Measurements from ENCODE around the gene SAMD11. TPM values are rescaled to one million over a fixed set of nuclear protein-coding genes. Genes with fewer than 3 reads are reported as not detected.

Gene SAMD11
- total RNA-seq, 2 donors from 2014 or later: not detected

GRCh38 chr1:966704-967300 lies 43.1 kb downstream of the SAMD11 start:
- ATAC-seq (peak; percentile 92 to 94), DNase-seq (ENCODE audit: low spot score) (peak; percentile 85)
- no peaks in the 10 kb centered on the region for H3K36me3 Mint-ChIP-seq
- no peak overlapping the region for H3K27ac Mint-ChIP-seq
- H3K9me3 Mint-ChIP-seq: no peaks in the 10 kb centered on the region
- peaks cover 9 to 12% of the 10 kb centered on the region in 2 donors for H3K27me3 Mint-ChIP-seq
- H3K4me1 Mint-ChIP-seq (ENCODE audit: low read depth in 2 of 2): peaks cover 0 to 4% of the 10 kb centered on the region in 2 donors
- H3K4me3 Mint-ChIP-seq: peak overlapping the region; percentile 63

DNA sequence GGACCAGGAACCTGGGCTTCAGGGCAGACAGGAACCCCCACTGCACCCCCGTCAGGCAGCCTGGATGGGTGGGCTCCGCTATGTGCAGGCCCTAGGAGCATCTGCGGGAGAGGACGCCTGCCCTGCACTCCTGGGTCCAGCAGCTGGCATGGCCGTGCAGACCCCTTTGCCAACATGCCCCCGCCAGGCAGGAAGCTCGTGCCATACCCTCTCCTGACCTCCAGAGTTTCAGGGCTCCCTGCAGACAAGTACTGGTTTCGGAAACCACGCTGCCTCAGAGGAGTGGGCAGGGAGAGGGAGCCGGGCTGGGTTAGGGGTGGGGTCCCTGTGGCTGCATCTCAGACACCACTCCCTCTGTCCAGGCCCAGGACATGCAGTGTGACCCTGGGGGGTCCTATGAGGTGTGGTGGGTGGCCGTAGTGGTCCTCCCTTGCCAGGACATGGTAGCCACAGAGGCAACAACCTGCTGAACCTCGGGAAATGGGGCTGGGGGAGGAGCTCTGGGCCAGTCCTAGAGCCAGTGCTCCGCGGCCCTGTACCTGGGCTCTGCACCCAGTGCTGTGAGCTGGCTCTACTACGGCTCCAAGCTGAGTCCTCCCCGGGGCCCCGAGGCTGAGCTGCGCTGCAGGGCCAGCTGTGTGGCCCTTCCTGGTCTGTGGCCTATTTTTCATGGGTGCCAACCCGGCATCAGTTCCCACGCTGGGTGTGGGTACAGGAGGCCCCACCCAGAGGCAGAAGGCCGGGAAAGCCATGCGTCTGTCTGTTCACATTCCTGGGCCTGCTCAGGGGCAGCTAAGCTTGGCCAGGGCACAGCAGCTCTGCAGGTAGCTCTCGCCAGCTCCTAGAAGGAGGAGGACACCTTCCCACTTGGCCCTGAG lies 44.0 kb downstream of the SAMD11 start:
- no peak overlapping the region for H3K4me3 Mint-ChIP-seq

GRCh38 chr1:969260-969855 lies 45.6 kb downstream of the SAMD11 start:
- H3K4me3 Mint-ChIP-seq: no peak overlapping the region
- DNase-seq (ENCODE audit: low spot score) (no peak), ATAC-seq (no peak)
- H3K27me3 Mint-ChIP-seq: peaks cover 9 to 12% of the 10 kb centered on the region in 2 donors
- no peak overlapping the region for H3K27ac Mint-ChIP-seq
- no peaks in the 10 kb centered on the region for H3K36me3 Mint-ChIP-seq
- H3K9me3 Mint-ChIP-seq: no peaks in the 10 kb centered on the region
- H3K4me1 Mint-ChIP-seq (ENCODE audit: low read depth in 2 of 2): peaks cover 0 to 4% of the 10 kb centered on the region in 2 donors

More for the DNA sequence above, 44.0 kb downstream of the SAMD11 start:
- no peaks in the 10 kb centered on the region for H3K9me3 Mint-ChIP-seq
- H3K36me3 Mint-ChIP-seq: no peaks in the 10 kb centered on the region
- ATAC-seq (no peak), DNase-seq (ENCODE audit: low spot score) (no peak)
- H3K4me1 Mint-ChIP-seq (ENCODE audit: low read depth in 2 of 2): peaks cover 0 to 4% of the 10 kb centered on the region in 2 donors
- no peak overlapping the region for H3K27ac Mint-ChIP-seq
- peaks cover 9 to 12% of the 10 kb centered on the region in 2 donors for H3K27me3 Mint-ChIP-seq

- peaks cover 15 to 20% of the 10 kb centered on the region in 2 donors for H3K27me3 Mint-ChIP-seq
Observed at GRCh38 chr1:970242-970972, 46.7 kb downstream of the SAMD11 start.

DNA sequence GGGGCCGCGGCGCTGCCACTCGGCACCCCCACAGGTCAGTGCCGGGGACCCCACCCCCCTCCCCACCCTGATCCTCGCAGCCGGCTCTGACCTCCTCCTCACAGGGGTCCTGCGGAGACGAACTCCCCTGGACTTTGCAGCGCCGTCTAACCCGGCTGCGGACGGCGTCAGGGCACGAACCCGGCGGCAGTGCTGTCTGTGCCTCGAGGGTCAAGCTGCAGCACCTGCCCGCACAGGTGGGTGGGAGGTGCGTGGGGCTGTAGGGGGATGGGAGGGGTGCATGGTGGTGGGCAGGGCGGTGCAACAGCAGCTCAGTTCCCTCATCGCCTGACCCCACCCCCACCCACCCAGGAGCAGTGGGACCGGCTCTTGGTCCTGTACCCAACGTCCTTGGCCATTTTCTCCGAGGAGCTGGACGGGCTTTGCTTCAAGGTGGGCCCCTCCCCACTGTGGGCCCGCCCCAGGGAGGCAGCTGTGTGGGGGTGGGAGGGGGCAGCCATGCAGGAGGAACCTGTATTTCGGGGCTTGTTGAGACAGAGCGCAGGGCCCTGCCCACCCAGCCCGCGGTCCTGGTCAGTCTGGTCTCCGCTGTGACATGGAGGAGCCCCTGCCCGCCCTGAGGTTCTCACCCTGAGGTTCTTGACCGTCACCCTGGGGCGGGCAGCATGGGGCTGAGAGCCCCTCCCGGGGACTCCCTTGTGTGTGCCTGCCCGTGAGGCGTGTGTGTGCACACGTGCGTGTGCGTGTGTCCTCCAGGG lies 47.4 kb downstream of the SAMD11 start:
- ATAC-seq: no peak
- no peak for DNase-seq (ENCODE audit: low spot score)
- Mint-ChIP-seq H3K4me1 (ENCODE audit: low read depth in 2 of 2) (peaks cover 0 to 8% of the 10 kb centered on the region in 2 donors), H3K9me3 (no peaks in the 10 kb centered on the region), H3K27me3 (peaks cover 19 to 20% of the 10 kb centered on the region in 2 donors), H3K4me3 (no peak overlapping the region), H3K36me3 (no peaks in the 10 kb centered on the region), H3K27ac (no peak overlapping the region)

More at GRCh38 chr1:970242-970972, 46.7 kb downstream of the SAMD11 start:
- Mint-ChIP-seq H3K36me3 (no peaks in the 10 kb centered on the region), H3K4me1 (ENCODE audit: low read depth in 2 of 2) (peaks cover 0 to 4% of the 10 kb centered on the region in 2 donors), H3K4me3 (no peak overlapping the region), H3K27ac (no peak overlapping the region), H3K9me3 (no peaks in the 10 kb centered on the region)
- no peak for DNase-seq (ENCODE audit: low spot score)
- no peak for ATAC-seq

DNA sequence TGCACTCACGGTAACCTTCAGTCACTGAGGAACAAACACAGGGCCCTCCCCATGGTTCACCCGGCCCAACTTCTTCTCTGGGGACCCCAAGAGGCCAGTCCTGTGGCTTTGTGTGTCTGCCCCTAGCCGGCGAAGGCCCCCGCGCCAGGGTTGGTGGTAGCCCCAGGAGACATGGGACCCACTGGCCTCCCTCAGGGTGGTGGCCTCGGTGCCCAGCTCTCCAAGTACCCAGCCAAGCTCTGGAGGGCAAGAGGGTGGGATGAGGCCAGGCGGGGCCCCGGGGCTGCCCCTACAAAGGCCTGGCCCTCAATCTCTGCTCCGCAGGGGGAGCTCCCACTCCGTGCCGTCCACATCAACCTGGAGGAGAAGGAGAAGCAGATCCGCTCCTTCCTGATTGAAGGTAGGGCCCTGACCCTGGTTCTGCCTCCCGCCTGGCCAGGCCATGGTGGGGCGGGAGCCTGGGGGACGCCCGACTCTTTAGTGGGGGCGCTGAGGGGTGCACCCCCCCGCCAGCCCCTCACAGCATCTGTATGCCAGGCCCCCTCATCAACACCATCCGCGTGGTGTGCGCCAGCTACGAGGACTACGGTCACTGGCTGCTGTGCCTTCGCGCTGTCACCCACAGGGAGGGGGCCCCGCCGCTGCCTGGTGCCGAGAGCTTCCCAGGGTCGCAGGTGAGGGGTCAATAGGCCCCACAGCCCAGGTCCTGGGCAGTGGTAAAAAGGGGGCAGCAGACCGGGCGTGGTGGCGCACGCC lies 48.2 kb downstream of the SAMD11 start:
- DNase-seq (ENCODE audit: low spot score) (no peak), ATAC-seq (no peak)
- Mint-ChIP-seq H3K27me3 (peaks cover 19 to 20% of the 10 kb centered on the region in 2 donors), H3K9me3 (no peaks in the 10 kb centered on the region), H3K4me3 (no peak overlapping the region), H3K27ac (no peak overlapping the region), H3K4me1 (ENCODE audit: low read depth in 2 of 2) (peaks cover 0 to 8% of the 10 kb centered on the region in 2 donors), H3K36me3 (no peaks in the 10 kb centered on the region)

- no peak overlapping the region for H3K27ac Mint-ChIP-seq
- DNase-seq (ENCODE audit: low spot score): no peak
Observed at GRCh38 chr1:972726-973458, 49.2 kb downstream of the SAMD11 start.

GRCh38 chr1:973459-974292 lies 50.0 kb downstream of the SAMD11 start:
- no peak overlapping the region for H3K4me3 Mint-ChIP-seq
- DNase-seq (ENCODE audit: low spot score): no peak
- no peaks in the 10 kb centered on the region for H3K9me3 Mint-ChIP-seq
- H3K27me3 Mint-ChIP-seq: peaks cover 14% of the 10 kb centered on the region in 2 donors
- no peaks in the 10 kb centered on the region for H3K36me3 Mint-ChIP-seq
- H3K27ac Mint-ChIP-seq: no peak overlapping the region
- H3K4me1 Mint-ChIP-seq (ENCODE audit: low read depth in 2 of 2): peaks cover 0 to 5% of the 10 kb centered on the region in 2 donors
- ATAC-seq: no peak

More at GRCh38 chr1:972726-973458, 49.2 kb downstream of the SAMD11 start:
- Mint-ChIP-seq H3K9me3 (no peaks in the 10 kb centered on the region), H3K36me3 (no peaks in the 10 kb centered on the region), H3K27me3 (peaks cover 19 to 20% of the 10 kb centered on the region in 2 donors), H3K4me1 (ENCODE audit: low read depth in 2 of 2) (peaks cover 0 to 8% of the 10 kb centered on the region in 2 donors), H3K4me3 (no peak overlapping the region)
- ATAC-seq: no peak

DNA sequence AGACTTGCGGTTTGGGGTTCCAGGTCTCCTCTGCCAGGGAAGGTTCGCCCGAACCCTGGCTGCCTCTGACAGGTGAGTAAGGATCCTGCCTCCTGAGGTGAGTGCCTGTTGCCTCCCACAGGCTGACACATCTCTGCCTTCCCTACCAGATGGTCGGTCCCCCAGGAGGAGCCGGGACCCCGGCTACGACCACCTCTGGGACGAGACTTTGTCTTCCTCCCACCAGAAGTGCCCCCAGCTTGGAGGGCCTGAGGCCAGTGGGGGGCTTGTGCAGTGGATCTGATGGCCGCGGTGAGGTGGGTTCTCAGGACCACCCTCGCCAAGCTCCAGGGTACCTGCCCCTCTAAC lies 50.5 kb downstream of the SAMD11 start:
- H3K4me3 Mint-ChIP-seq: no peak overlapping the region
- no peak overlapping the region for H3K27ac Mint-ChIP-seq
- peaks cover 13 to 14% of the 10 kb centered on the region in 2 donors for H3K27me3 Mint-ChIP-seq
- no peaks in the 10 kb centered on the region for H3K36me3 Mint-ChIP-seq
- H3K4me1 Mint-ChIP-seq (ENCODE audit: low read depth in 2 of 2): peaks cover 0 to 5% of the 10 kb centered on the region in 2 donors
- no peaks in the 10 kb centered on the region for H3K9me3 Mint-ChIP-seq
- ATAC-seq (no peak), DNase-seq (ENCODE audit: low spot score) (no peak)

- peaks cover 0 to 5% of the 10 kb centered on the region in 2 donors for H3K4me1 Mint-ChIP-seq (ENCODE audit: low read depth in 2 of 2)
- DNase-seq (ENCODE audit: low spot score) (no peak), ATAC-seq (no peak)
Observed at GRCh38 chr1:974687-975328, 51.1 kb downstream of the SAMD11 start.

DNA sequence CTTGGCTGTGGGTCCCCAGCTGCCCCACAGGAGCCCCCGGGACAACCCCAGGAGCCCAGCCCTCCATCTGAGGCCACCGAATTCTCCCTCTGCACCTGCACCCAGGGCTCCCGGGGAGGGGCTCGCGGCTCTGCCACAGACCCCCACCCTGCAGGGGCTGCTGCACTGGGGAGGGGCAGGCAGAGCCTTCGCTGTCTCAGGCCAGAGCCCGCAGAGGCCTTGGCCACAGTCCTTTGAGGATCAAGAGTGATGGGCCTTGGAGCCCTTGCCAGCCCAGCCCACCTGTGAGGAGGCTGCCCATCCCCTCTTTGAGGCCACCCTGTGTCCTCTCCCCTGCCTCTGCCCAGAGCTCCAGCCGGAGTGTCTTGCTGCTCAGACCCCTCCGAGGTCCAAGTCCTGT lies 51.6 kb downstream of the SAMD11 start:
- peaks cover 0 to 5% of the 10 kb centered on the region in 2 donors for H3K4me1 Mint-ChIP-seq (ENCODE audit: low read depth in 2 of 2)
- no peak overlapping the region for H3K4me3 Mint-ChIP-seq
- peaks cover 8 to 12% of the 10 kb centered on the region in 2 donors for H3K27me3 Mint-ChIP-seq
- H3K9me3 Mint-ChIP-seq: no peaks in the 10 kb centered on the region
- no peaks in the 10 kb centered on the region for H3K36me3 Mint-ChIP-seq
- H3K27ac Mint-ChIP-seq: peak overlapping the region in 1 of 2 donors; percentile 16
- ATAC-seq: no peak
- no peak for DNase-seq (ENCODE audit: low spot score)

More at GRCh38 chr1:974687-975328, 51.1 kb downstream of the SAMD11 start:
- H3K27me3 Mint-ChIP-seq: peaks cover 8 to 12% of the 10 kb centered on the region in 2 donors
- H3K36me3 Mint-ChIP-seq: no peaks in the 10 kb centered on the region
- no peak overlapping the region for H3K27ac Mint-ChIP-seq
- no peak overlapping the region for H3K4me3 Mint-ChIP-seq
- no peaks in the 10 kb centered on the region for H3K9me3 Mint-ChIP-seq

Data from natural killer cell treated with Interleukin-12 subunit alpha and Interleukin-12 subunit beta and Interleukin-15 and Interleukin-18, amount 100 ng/mL, for 72 hours (primary cell).